ENCODE measurements around the gene CEACAM21. TPM values are rescaled to one million over a fixed set of nuclear protein-coding genes. Genes with fewer than 3 reads are reported as not detected.
A peak's percentile ranks its signal among the peaks of the same experiment; 100 is the strongest.

The CEACAM21 gene
- total RNA-seq, 1 experiment from 2014 or later: 0.35 TPM

- TF ChIP-seq ZNF532 (CRISPR knock-in tag; IDR thresholded peaks at IDR 0.05; ENCODE audit: borderline replicate concordance) (no peak), IRF2 (CRISPR knock-in tag; IDR thresholded peaks at IDR 0.05; ENCODE audit: borderline replicate concordance, low read depth) (no peak), KAT7 (CRISPR knock-in tag; IDR thresholded peaks at IDR 0.05; ENCODE audit: borderline replicate concordance) (no peak), ZNF416 (CRISPR knock-in tag; IDR thresholded peaks at IDR 0.05) (no peak), ZNF423 (CRISPR knock-in tag; IDR thresholded peaks at IDR 0.05) (no peak), TEAD1 (CRISPR knock-in tag; IDR thresholded peaks at IDR 0.05) (no peak), SMAD3 (CRISPR knock-in tag; IDR thresholded peaks at IDR 0.05; ENCODE audit: borderline replicate concordance) (no peak), ZBTB43 (CRISPR knock-in tag; IDR thresholded peaks at IDR 0.05) (no peak), USF2 (CRISPR knock-in tag; IDR thresholded peaks at IDR 0.05) (no peak), NFYB (CRISPR knock-in tag; conservative IDR thresholded peaks at IDR 0.05; ENCODE audit: low read depth) (no peak), NR2C2 (CRISPR knock-in tag; IDR thresholded peaks at IDR 0.05) (no peak)
Measured at GRCh38 chr19:41533671-41534215, 42.2 kb upstream of the CEACAM21 start (continued).

GRCh38 chr19:41535029-41535622, 40.8 kb upstream of the CEACAM21 start:
- ATAC-seq (peak; percentile 38; the same call in 1 of the 2 replicates), DNase-seq (ENCODE audit: low spot score) (no peak)
- ChIA-PET POLR2A (no interaction called here), CTCF (interaction anchor here (0.9 kb wide), 1 partner anchor 28 kb away, joined by 3 read pairs; no protein-coding TSS in a partner anchor)
- no peak overlapping the region for H3K27ac Mint-ChIP-seq
- no peak for TF ChIP-seq SMAD4 (CRISPR knock-in tag; IDR thresholded peaks at IDR 0.05)
- TF ChIP-seq ATF1 (CRISPR knock-in tag; IDR thresholded peaks at IDR 0.05): no peak
- no peak for TF ChIP-seq ZBTB21 (CRISPR knock-in tag; IDR thresholded peaks at IDR 0.05; ENCODE audit: borderline replicate concordance)
- no peak for TF ChIP-seq HMGA2 (CRISPR knock-in tag; IDR thresholded peaks at IDR 0.05)
- TF ChIP-seq ZNF281 (CRISPR knock-in tag; IDR thresholded peaks at IDR 0.05): no peak
- TF ChIP-seq USF1 (CRISPR knock-in tag; IDR thresholded peaks at IDR 0.05): no peak
- TF ChIP-seq PRDM15 (CRISPR knock-in tag; IDR thresholded peaks at IDR 0.05): no peak
- TF ChIP-seq CREB1 (CRISPR knock-in tag; IDR thresholded peaks at IDR 0.05): no peak
- no peak for TF ChIP-seq TP53 (CRISPR knock-in tag; IDR thresholded peaks at IDR 0.05)
- no peak for TF ChIP-seq HMGXB4 (CRISPR knock-in tag; IDR thresholded peaks at IDR 0.05)
- no peak for TF ChIP-seq SMAD3 (CRISPR knock-in tag; IDR thresholded peaks at IDR 0.05; ENCODE audit: borderline replicate concordance)
- H3K36me3 Mint-ChIP-seq: peaks cover 2% of the 10 kb centered on the region
- H3K9me3 Mint-ChIP-seq: peaks cover 14% of the 10 kb centered on the region
- H3K4me1 Mint-ChIP-seq: peaks cover 14% of the 10 kb centered on the region
- peaks cover 39% of the 10 kb centered on the region for H3K27me3 Mint-ChIP-seq (ENCODE audit: low read depth)
- H3K4me3 Mint-ChIP-seq: no peak overlapping the region

Measured in WTC11 (cell line).